ENCODE data around the gene HMCN1.

Gene HMCN1

DNA sequence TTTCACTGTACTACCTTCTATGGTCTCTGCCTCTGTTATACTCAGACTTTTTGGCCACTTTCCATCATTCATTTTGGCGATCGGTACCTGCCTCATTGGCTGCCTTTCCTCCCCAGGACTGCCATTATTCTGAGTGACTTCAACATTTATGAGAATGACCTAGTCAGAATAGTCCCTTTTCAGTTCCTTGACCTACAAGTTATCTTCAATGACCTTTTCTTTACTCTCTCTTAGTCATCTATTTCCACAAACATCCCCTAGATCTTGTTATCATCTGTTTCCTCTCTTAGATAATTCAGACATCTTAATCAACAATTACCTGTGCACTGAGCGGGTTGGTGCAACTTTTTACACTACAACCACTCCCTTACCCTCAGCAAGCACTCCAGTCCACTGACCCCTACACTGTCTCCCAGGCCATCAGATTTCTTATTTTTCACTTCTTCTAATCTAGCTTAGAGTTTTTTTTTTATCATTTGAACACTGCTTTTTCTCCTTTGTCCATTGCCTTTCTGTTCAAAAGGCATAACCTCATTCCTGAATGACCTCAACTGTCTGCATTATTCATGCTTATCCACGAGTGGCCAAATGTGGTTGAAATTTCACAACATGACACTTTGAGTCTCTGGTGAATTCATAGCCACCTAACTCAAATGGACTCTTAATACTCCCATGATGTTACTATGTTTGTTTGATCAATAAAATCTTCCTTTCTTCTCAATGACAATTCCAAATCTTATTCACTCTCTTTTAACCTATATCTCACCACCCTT, 112.7 kb downstream of the HMCN1 start:
- H3K4me3 ChIP-seq (ENCODE audit: low read length) = no peak overlapping the region
- peaks cover 2% of the 10 kb centered on the region; the same call in 1 of the 2 replicates for H3K4me1 ChIP-seq (ENCODE audit: control insufficient read depth, insufficient read depth, low read length)
- no peaks in the 10 kb centered on the region for H3K36me3 ChIP-seq (ENCODE audit: control insufficient read depth, insufficient read depth, low read length)
- no peaks in the 10 kb centered on the region for H3K27me3 ChIP-seq (ENCODE audit: control insufficient read depth, insufficient read depth, low read length)
- no peak for DNase-seq (ENCODE audit: low read depth, low spot score)
- H3K27ac ChIP-seq (ENCODE audit: low read length) = no peak overlapping the region
- no CpG with 5 or more reads among the region's 4 CpGs for WGBS (ENCODE audit: insufficient coverage, insufficient read length)
- H3K9me3 ChIP-seq (ENCODE audit: control insufficient read depth, insufficient read depth, low read length) = no peaks in the 10 kb centered on the region

GRCh38 chr1:185849014-185849413, 114.8 kb downstream of the HMCN1 start:
- no peak overlapping the region for H3K27ac ChIP-seq (ENCODE audit: low read length)
- H3K4me3 ChIP-seq (ENCODE audit: low read length) = no peak overlapping the region
- no peaks in the 10 kb centered on the region for H3K9me3 ChIP-seq (ENCODE audit: control insufficient read depth, insufficient read depth, low read length)
- H3K36me3 ChIP-seq (ENCODE audit: control insufficient read depth, insufficient read depth, low read length) = no peaks in the 10 kb centered on the region
- no CpG with 5 or more reads among the region's 1 CpG for WGBS (ENCODE audit: insufficient coverage, insufficient read length)
- peaks cover 2% of the 10 kb centered on the region; the same call in 1 of the 2 replicates for H3K4me1 ChIP-seq (ENCODE audit: control insufficient read depth, insufficient read depth, low read length)
- no peak for DNase-seq (ENCODE audit: low read depth, low spot score)
- no peaks in the 10 kb centered on the region for H3K27me3 ChIP-seq (ENCODE audit: control insufficient read depth, insufficient read depth, low read length)

- DNase-seq (ENCODE audit: low read depth, low spot score) = no peak
- Histone ChIP-seq H3K27me3 (ENCODE audit: control insufficient read depth, insufficient read depth, low read length) (no peaks in the 10 kb centered on the region), H3K36me3 (ENCODE audit: control insufficient read depth, insufficient read depth, low read length) (no peaks in the 10 kb centered on the region), H3K4me1 (ENCODE audit: control insufficient read depth, insufficient read depth, low read length) (peaks cover 2% of the 10 kb centered on the region; the same call in 1 of the 2 replicates), H3K27ac (ENCODE audit: low read length) (no peak overlapping the region), H3K4me3 (ENCODE audit: low read length) (no peak overlapping the region), H3K9me3 (ENCODE audit: control insufficient read depth, insufficient read depth, low read length) (no peaks in the 10 kb centered on the region)
- no CpG with 5 or more reads among the region's 1 CpG for WGBS (ENCODE audit: insufficient coverage, insufficient read length)
Observed at GRCh38 chr1:185850366-185850765, 116.2 kb downstream of the HMCN1 start.

- Histone ChIP-seq H3K27ac (ENCODE audit: low read length) (no peak overlapping the region), H3K36me3 (ENCODE audit: control insufficient read depth, insufficient read depth, low read length) (no peaks in the 10 kb centered on the region), H3K9me3 (ENCODE audit: control insufficient read depth, insufficient read depth, low read length) (no peaks in the 10 kb centered on the region), H3K4me1 (ENCODE audit: control insufficient read depth, insufficient read depth, low read length) (peaks cover 2% of the 10 kb centered on the region; the same call in 1 of the 2 replicates), H3K27me3 (ENCODE audit: control insufficient read depth, insufficient read depth, low read length) (no peaks in the 10 kb centered on the region), H3K4me3 (ENCODE audit: low read length) (no peak overlapping the region)
- WGBS (ENCODE audit: insufficient coverage, insufficient read length) = no CpG with 5 or more reads among the region's 1 CpG
- DNase-seq (ENCODE audit: low read depth, low spot score) = no peak
Observed at GRCh38 chr1:185853739-185854138, 119.5 kb downstream of the HMCN1 start.

- no peak overlapping the region for H3K4me3 ChIP-seq (ENCODE audit: low read length)
Observed at GRCh38 chr1:185856482-185856881, 122.3 kb downstream of the HMCN1 start.

GRCh38 chr1:185857442-185857841, 123.3 kb downstream of the HMCN1 start:
- Histone ChIP-seq H3K36me3 (ENCODE audit: control insufficient read depth, insufficient read depth, low read length) (no peaks in the 10 kb centered on the region), H3K4me3 (ENCODE audit: low read length) (no peak overlapping the region), H3K9me3 (ENCODE audit: control insufficient read depth, insufficient read depth, low read length) (no peaks in the 10 kb centered on the region), H3K27me3 (ENCODE audit: control insufficient read depth, insufficient read depth, low read length) (no peaks in the 10 kb centered on the region), H3K27ac (ENCODE audit: low read length) (no peak overlapping the region), H3K4me1 (ENCODE audit: control insufficient read depth, insufficient read depth, low read length) (no peaks in the 10 kb centered on the region)
- WGBS (ENCODE audit: insufficient coverage, insufficient read length) = no CpG with 5 or more reads among the region's 2 CpGs
- no peak for DNase-seq (ENCODE audit: low read depth, low spot score)

More at GRCh38 chr1:185856482-185856881, 122.3 kb downstream of the HMCN1 start:
- Histone ChIP-seq H3K9me3 (ENCODE audit: control insufficient read depth, insufficient read depth, low read length) (no peaks in the 10 kb centered on the region), H3K36me3 (ENCODE audit: control insufficient read depth, insufficient read depth, low read length) (no peaks in the 10 kb centered on the region), H3K27ac (ENCODE audit: low read length) (no peak overlapping the region), H3K4me1 (ENCODE audit: control insufficient read depth, insufficient read depth, low read length) (no peaks in the 10 kb centered on the region), H3K27me3 (ENCODE audit: control insufficient read depth, insufficient read depth, low read length) (no peaks in the 10 kb centered on the region)
- WGBS (ENCODE audit: insufficient coverage, insufficient read length) = no CpG with 5 or more reads among the region's 3 CpGs
- DNase-seq (ENCODE audit: low read depth, low spot score) = no peak

DNA sequence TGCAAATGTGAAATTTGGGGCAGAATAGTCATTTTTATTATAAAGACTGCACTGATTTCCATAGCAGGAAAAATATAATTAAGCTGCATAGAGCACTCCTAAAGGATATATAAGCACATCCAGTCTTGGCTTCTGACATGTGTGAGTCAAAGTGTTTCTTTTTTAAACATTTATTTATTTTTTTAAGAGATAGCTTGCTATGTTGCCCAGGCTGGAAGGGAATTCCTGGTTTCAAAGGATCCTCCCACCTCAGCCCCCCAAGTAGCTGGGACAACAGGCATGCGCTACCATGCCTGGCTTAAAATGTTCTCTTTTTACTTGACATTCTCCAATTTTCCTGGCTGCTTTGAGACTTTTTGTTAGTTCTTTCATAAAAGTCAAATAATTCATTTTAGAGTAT, 126.1 kb downstream of the HMCN1 start:
- H3K9me3 ChIP-seq (ENCODE audit: control insufficient read depth, insufficient read depth, low read length) = no peaks in the 10 kb centered on the region
- H3K4me1 ChIP-seq (ENCODE audit: control insufficient read depth, insufficient read depth, low read length) = no peaks in the 10 kb centered on the region
- H3K4me3 ChIP-seq (ENCODE audit: low read length) = no peak overlapping the region
- H3K27ac ChIP-seq (ENCODE audit: low read length) = no peak overlapping the region
- H3K27me3 ChIP-seq (ENCODE audit: control insufficient read depth, insufficient read depth, low read length) = no peaks in the 10 kb centered on the region
- H3K36me3 ChIP-seq (ENCODE audit: control insufficient read depth, insufficient read depth, low read length) = no peaks in the 10 kb centered on the region
- no peak for DNase-seq (ENCODE audit: low read depth, low spot score)
- no CpG with 5 or more reads among the region's 1 CpG for WGBS (ENCODE audit: insufficient coverage, insufficient read length)

- Histone ChIP-seq H3K27ac (ENCODE audit: low read length) (no peak overlapping the region), H3K27me3 (ENCODE audit: control insufficient read depth, insufficient read depth, low read length) (no peaks in the 10 kb centered on the region), H3K4me1 (ENCODE audit: control insufficient read depth, insufficient read depth, low read length) (no peaks in the 10 kb centered on the region), H3K36me3 (ENCODE audit: control insufficient read depth, insufficient read depth, low read length) (no peaks in the 10 kb centered on the region), H3K4me3 (ENCODE audit: low read length) (no peak overlapping the region), H3K9me3 (ENCODE audit: control insufficient read depth, insufficient read depth, low read length) (no peaks in the 10 kb centered on the region)
- no peak for DNase-seq (ENCODE audit: low read depth, low spot score)
- whole genome bisulfite sequencing (ENCODE audit: insufficient coverage, insufficient read length) = no CpG with 5 or more reads among the region's 1 CpG
Observed at GRCh38 chr1:185860859-185861258, 126.7 kb downstream of the HMCN1 start.

DNA sequence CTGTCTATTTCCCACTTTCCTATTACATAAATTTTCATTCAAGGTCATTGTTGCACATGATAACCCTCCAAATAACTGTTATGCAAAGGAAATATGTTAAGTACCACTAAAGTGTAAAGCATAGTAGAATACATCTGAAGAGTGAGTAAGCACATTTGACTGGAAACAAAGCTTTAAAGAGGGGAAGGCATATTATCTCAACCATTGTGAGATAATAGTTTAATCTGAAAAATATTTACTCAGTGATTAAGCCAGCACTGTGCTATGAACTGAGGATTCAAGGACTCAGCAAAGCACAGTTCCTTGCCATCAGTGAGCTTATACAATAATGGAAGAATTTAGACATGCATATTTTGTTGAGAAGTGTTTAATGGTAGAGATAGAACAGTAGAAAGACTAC, 127.4 kb downstream of the HMCN1 start:
- DNase-seq (ENCODE audit: low read depth, low spot score) = no peak
- no peak overlapping the region for H3K27ac ChIP-seq (ENCODE audit: low read length)
- H3K4me1 ChIP-seq (ENCODE audit: control insufficient read depth, insufficient read depth, low read length) = no peaks in the 10 kb centered on the region
- H3K4me3 ChIP-seq (ENCODE audit: low read length) = no peak overlapping the region
- H3K27me3 ChIP-seq (ENCODE audit: control insufficient read depth, insufficient read depth, low read length) = no peaks in the 10 kb centered on the region
- no peaks in the 10 kb centered on the region for H3K9me3 ChIP-seq (ENCODE audit: control insufficient read depth, insufficient read depth, low read length)
- H3K36me3 ChIP-seq (ENCODE audit: control insufficient read depth, insufficient read depth, low read length) = no peaks in the 10 kb centered on the region

- Histone ChIP-seq H3K27me3 (ENCODE audit: control insufficient read depth, insufficient read depth, low read length) (no peaks in the 10 kb centered on the region), H3K36me3 (ENCODE audit: control insufficient read depth, insufficient read depth, low read length) (no peaks in the 10 kb centered on the region), H3K4me3 (ENCODE audit: low read length) (no peak overlapping the region), H3K4me1 (ENCODE audit: control insufficient read depth, insufficient read depth, low read length) (no peaks in the 10 kb centered on the region), H3K27ac (ENCODE audit: low read length) (no peak overlapping the region), H3K9me3 (ENCODE audit: control insufficient read depth, insufficient read depth, low read length) (no peaks in the 10 kb centered on the region)
- WGBS (ENCODE audit: insufficient coverage, insufficient read length) = 100% methylated on average over 1 of the region's 3 CpGs
- no peak for DNase-seq (ENCODE audit: low read depth, low spot score)
Observed at GRCh38 chr1:185862235-185862634, 128.0 kb downstream of the HMCN1 start.

GRCh38 chr1:185864331-185864730, 130.1 kb downstream of the HMCN1 start:
- Histone ChIP-seq H3K36me3 (ENCODE audit: control insufficient read depth, insufficient read depth, low read length) (no peaks in the 10 kb centered on the region), H3K4me3 (ENCODE audit: low read length) (no peak overlapping the region), H3K4me1 (ENCODE audit: control insufficient read depth, insufficient read depth, low read length) (no peaks in the 10 kb centered on the region), H3K27ac (ENCODE audit: low read length) (no peak overlapping the region), H3K9me3 (ENCODE audit: control insufficient read depth, insufficient read depth, low read length) (no peaks in the 10 kb centered on the region), H3K27me3 (ENCODE audit: control insufficient read depth, insufficient read depth, low read length) (no peaks in the 10 kb centered on the region)
- WGBS (ENCODE audit: insufficient coverage, insufficient read length) = no CpG with 5 or more reads among the region's 5 CpGs
- DNase-seq (ENCODE audit: low read depth, low spot score) = no peak

All from iPS DF 6.9 (cell line).